HG03571 (cell line): Measurements from ENCODE around the gene ZNF25.
"Not testable (repeated sequence)": the region's sequence is repeated elsewhere in the genome, so short reads cannot be mapped to it uniquely, and the experiment has no call there.

Source experiments
- ATAC-seq: cut with Tn5 transposase; IDR thresholded peaks from one replicate; pipeline ENCODE4 v1.9.1; 2021; ENCODE audit not compliant: unreplicated experiment

Gene ZNF25

DNA sequence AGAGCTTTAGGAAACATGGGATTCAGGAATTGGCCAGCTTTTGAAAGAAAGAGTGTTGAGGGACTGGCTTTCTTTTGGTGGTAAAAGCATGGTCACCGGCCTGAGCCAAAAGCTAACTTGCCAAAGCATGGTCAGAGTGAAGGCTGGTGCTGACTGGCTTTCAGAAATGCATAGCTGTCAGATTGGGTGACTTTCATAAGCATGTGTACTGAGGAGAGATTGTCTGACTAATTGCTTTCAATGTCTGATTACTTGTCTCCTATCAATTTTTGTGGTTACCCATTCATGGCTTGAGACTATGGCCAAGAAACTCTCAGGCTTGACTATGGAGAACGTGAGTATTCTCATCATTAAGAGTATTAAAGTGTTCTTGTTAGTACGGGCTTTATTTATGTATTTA lies 28.2 kb downstream of the ZNF25 start:
- ATAC-seq = no peak

GRCh38 chr10:37947526-37947925 lies 28.9 kb downstream of the ZNF25 start:
- ATAC-seq = no peak

GRCh38 chr10:37937864-37938263 lies 38.6 kb downstream of the ZNF25 start:
- no peak for ATAC-seq

DNA sequence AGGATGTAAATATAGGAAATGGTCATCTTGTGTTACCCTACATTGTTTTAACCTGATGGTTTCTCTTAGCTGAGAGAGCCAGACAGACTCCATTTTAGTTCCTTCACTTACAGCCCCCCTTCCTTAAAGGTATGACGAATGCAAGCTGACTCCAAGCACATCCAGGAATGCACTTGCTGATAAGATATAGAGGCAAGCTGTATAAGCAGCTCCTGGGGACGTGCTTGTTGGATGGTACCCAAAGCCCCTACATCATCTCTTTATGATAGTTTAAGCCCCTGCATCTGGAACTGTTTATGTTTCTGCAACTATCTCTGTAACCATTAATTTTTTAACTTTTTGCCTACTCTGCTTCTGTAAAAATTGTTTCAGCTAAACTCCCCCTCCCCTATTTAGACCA lies 41.7 kb downstream of the ZNF25 start:
- ATAC-seq = no peak

DNA sequence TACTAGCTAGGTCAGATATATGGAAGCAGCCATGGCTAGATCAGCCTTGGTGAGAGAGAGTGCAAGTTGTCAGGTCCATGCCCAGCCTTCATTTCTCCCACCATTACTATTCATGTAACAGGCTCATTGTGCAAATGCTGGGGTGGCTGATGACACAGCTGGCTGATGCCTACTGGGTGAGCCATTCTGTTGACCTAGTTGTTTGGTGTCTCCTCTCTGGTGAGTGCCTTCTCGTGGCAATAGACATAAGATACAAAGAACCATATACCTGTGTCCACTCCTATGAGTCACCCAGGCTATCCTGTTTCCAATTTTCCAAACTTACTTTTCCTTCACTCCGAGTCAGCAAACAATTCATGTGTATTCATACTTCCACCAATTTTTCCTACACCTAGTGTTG lies 46.0 kb downstream of the ZNF25 start:
- ATAC-seq = no peak

- ATAC-seq = not testable (repeated sequence)
These were observed 68.3 kb downstream of the ZNF25 start for GRCh38 chr10:37908165-37908564.

GRCh38 chr10:37906382-37906781 lies 70.1 kb downstream of the ZNF25 start:
- ATAC-seq = no peak
